GM12878 (cell line): ENCODE data around the gene TBP. TPM values are rescaled to one million over a fixed set of nuclear protein-coding genes. Genes with fewer than 3 reads are reported as not detected.

Source experiments
- BHLHE40 ChIP-seq, 2 experiments: fragments of 450-650 bp in 1 of 2; IDR thresholded peaks; 2 replicates each; pipeline ENCODE4 v1.6.1; 2011 to 2017; ENCODE audit warnings: low read depth in 2 of 2, borderline replicate concordance in 1 of 2, improper control_type of control experiment in 1 of 2, low read length in 1 of 2, mild to moderate bottlenecking in 1 of 2
- BRCA1 ChIP-seq: IDR thresholded peaks from 2 replicates; pipeline ENCODE4 v1.6.1; 2011; ENCODE audit warnings: low read depth, low read length, improper control_type of control experiment
- CREB1 ChIP-seq: IDR thresholded peaks from 2 replicates; pipeline ENCODE4 v1.6.1; 2012; ENCODE audit warnings: low read depth, mild to moderate bottlenecking, inconsistent platforms
- CREM ChIP-seq: IDR thresholded peaks from 2 replicates; pipeline ENCODE4 v1.6.1; 2014; ENCODE audit warnings: antibody characterized with exemption, low read depth
- DPF2 ChIP-seq: fragments of 450-650 bp; IDR thresholded peaks from 2 replicates; pipeline ENCODE4 v1.6.1; 2017; ENCODE audit warnings: mild to moderate bottlenecking
- E4F1 ChIP-seq: fragments of 450-650 bp; IDR thresholded peaks from 2 replicates; pipeline ENCODE4 v1.6.1; 2018; ENCODE audit warnings: borderline replicate concordance, mild to moderate bottlenecking; ENCODE audit not compliant: partially characterized antibody
- IKZF1 ChIP-seq: fragments of 450-650 bp; conservative IDR thresholded peaks from 2 replicates; pipeline ENCODE4 v1.6.1; 2017; ENCODE audit warnings: antibody characterized with exemption, mild to moderate bottlenecking
- KAT2A ChIP-seq: conservative IDR thresholded peaks from 2 replicates; pipeline ENCODE4 v1.6.1; 2011; ENCODE audit warnings: low read depth, low read length; ENCODE audit not compliant: control insufficient read depth
- LARP7 ChIP-seq: fragments of 450-650 bp; IDR thresholded peaks from 2 replicates; pipeline ENCODE4 v1.6.1; 2017; ENCODE audit warnings: mild to moderate bottlenecking
- NFYA ChIP-seq: IDR thresholded peaks from 2 replicates; pipeline ENCODE4 v1.6.1; 2011; ENCODE audit warnings: low read depth, mild to moderate bottlenecking, low read length, improper control_type of control experiment, borderline replicate concordance
- NKRF ChIP-seq: fragments of 450-650 bp; conservative IDR thresholded peaks from 2 replicates; pipeline ENCODE4 v1.6.1; 2017; ENCODE audit warnings: mild to moderate bottlenecking, moderate library complexity
- NR2C1 ChIP-seq: fragments of 450-650 bp; IDR thresholded peaks from 2 replicates; pipeline ENCODE4 v1.6.1; 2017; ENCODE audit warnings: antibody characterized with exemption, mild to moderate bottlenecking, moderate library complexity
- NR2F1 ChIP-seq: fragments of 450-650 bp; conservative IDR thresholded peaks from 2 replicates; pipeline ENCODE4 v1.6.1; 2017; ENCODE audit warnings: mild to moderate bottlenecking
- PKNOX1 ChIP-seq: fragments of 450-650 bp; IDR thresholded peaks from 2 replicates; pipeline ENCODE4 v1.6.1; 2016; ENCODE audit warnings: mild to moderate bottlenecking
- POLR2AphosphoS5 ChIP-seq: IDR thresholded peaks from 2 replicates; pipeline ENCODE4 v1.6.1; 2011; ENCODE audit warnings: mild to moderate bottlenecking, low read length, inconsistent platforms
- POU2F2 ChIP-seq: IDR thresholded peaks from 3 replicates; pipeline ENCODE4 v1.6.1; 2011; ENCODE audit warnings: low read depth, mild to moderate bottlenecking, low read length, borderline replicate concordance
- RB1 ChIP-seq: fragments of 450-650 bp; formaldehyde crosslinking; IDR thresholded peaks from 2 replicates; pipeline ENCODE4 v1.6.1; 2017; ENCODE audit warnings: mild to moderate bottlenecking, borderline replicate concordance
- RUNX3 ChIP-seq: IDR thresholded peaks from 2 replicates; pipeline ENCODE4 v1.6.1; 2012; ENCODE audit warnings: low read length, inconsistent platforms
- SIX5 ChIP-seq: IDR thresholded peaks from 2 replicates; pipeline ENCODE4 v1.6.1; 2011; ENCODE audit warnings: mild to moderate bottlenecking, low read depth, low read length, moderate library complexity; ENCODE audit not compliant: severe bottlenecking
- SMAD1 ChIP-seq: fragments of 450-650 bp; IDR thresholded peaks from 2 replicates; pipeline ENCODE4 v1.6.1; 2018; ENCODE audit warnings: mild to moderate bottlenecking, low read depth; ENCODE audit not compliant: partially characterized antibody
- SPI1 ChIP-seq: IDR thresholded peaks from 2 replicates; pipeline ENCODE4 v1.6.1; 2011; ENCODE audit warnings: low read depth, mild to moderate bottlenecking, low read length, moderate library complexity, borderline replicate concordance; ENCODE audit not compliant: insufficient read depth
- SRF ChIP-seq, 2 experiments: IDR thresholded peaks; 2 replicates each; pipeline ENCODE4 v1.6.1; 2011; ENCODE audit warnings: low read depth in 2 of 2, low read length in 2 of 2, mild to moderate bottlenecking in 1 of 2, moderate library complexity in 1 of 2
- STAT1 ChIP-seq: fragments of 450-650 bp; conservative IDR thresholded peaks from 2 replicates; pipeline ENCODE4 v1.6.1; 2014; ENCODE audit warnings: antibody characterized with exemption, mild to moderate bottlenecking
- YY1 ChIP-seq: IDR thresholded peaks from 2 replicates; pipeline ENCODE4 v1.6.1; 2011; ENCODE audit warnings: low read depth, mild to moderate bottlenecking, low read length
- polyA plus RNA-seq, 11 experiments: library from polyadenylated mRNA; depleted of rRNA in 4 of 11; unstranded in 6 of 11; stranded (reverse) in 5 of 11; fragments of >200 nt; fragmentation: Nextera tagmentation in 4 of 11; fragmentation: Illumina TruSeq in 1 of 11; extraction: Ambion mirVana in 4 of 11; extraction: Trizol in 1 of 11; gene quantifications; 1 replicate in 1 of 11; 2 replicates in 10 of 11; pipeline versions ENCODE4 v1.2.1 to v1.2.3, GENCODE V29; 2011 to 2016; ENCODE audit warnings: inconsistent platforms in 2 of 11, missing spikeins in 2 of 11, low read depth in 1 of 11
- total RNA-seq, 4 experiments: library from RNA; depleted of rRNA in 3 of 4; stranded (reverse); fragments of >200 nt in 3 of 4; fragmentation: Illumina TruSeq in 1 of 4; extraction: Trizol in 1 of 4; gene quantifications; 2 replicates each; pipeline versions ENCODE4 v1.2.1 to v1.2.3, GENCODE V29; 2013 to 2021
- TF ChIP-seq, protein P1 (sequence below): IDR thresholded peaks from 2 replicates; pipeline ENCODE4 v1.6.1; 2011; ENCODE audit warnings: low read depth, mild to moderate bottlenecking, low read length, moderate library complexity, borderline replicate concordance; ENCODE audit errors: extremely low read depth

The TBP gene
- total and polyA plus RNA-seq, 10 of the 15 experiments (the other 5 are each of a cell fraction or from before 2014, with no cell fraction given), result 13.6 to 39.5 (median 26.5) TPM

GRCh38 chr6:170554013-170554795, at the start of gene TBP (continued):
- TF ChIP-seq LARP7 (peak; percentile 76), NKRF (peak; percentile 82), DPF2 (no peak), YY1 (peak; percentile 95), PKNOX1 (peak; percentile 89), NR2C1 (peak; percentile 95), KAT2A (no peak), STAT1 (0 out of 2 replicates have a peak, but pooled peaks have one; percentile 23), NFYA (no peak), SRF (IDR thresholded peaks at IDR 0.05; ENCODE audit: low read depth in 2 of 2, low read length in 2 of 2) (peak; percentile 38 to 85; a peak in 2 of 4 replicates), RB1 (peak; percentile 23; the same call in 1 of the 2 replicates), CREB1 (peak; percentile 99), BHLHE40 (IDR thresholded peaks at IDR 0.05; ENCODE audit: borderline replicate concordance in 1 of 2, low read depth in 2 of 2, low read length in 1 of 2) (peak; percentile 39 to 69), SMAD1 (no peak), BRCA1 (no peak), CREM (peak; percentile 100), POU2F2 (peak; percentile 58; the same call in 1 of the 3 replicates), NR2F1 (peak; percentile 98), IKZF1 (peak; percentile 92), POLR2AphosphoS5 (peak; percentile 74; the same call in 1 of the 2 replicates), SIX5 (peak; percentile 81), RUNX3 (peak; percentile 77), E4F1 (peak; percentile 75), SPI1 (0 out of 2 replicates have a peak, but pooled peaks have one; percentile 4)
- TF ChIP-seq, protein P1, sequence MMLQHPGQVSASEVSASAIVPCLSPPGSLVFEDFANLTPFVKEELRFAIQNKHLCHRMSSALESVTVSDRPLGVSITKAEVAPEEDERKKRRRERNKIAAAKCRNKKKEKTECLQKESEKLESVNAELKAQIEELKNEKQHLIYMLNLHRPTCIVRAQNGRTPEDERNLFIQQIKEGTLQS, result peak; percentile 83; the same call in 1 of the 2 replicates
